Measurements from ENCODE around the gene STX8.
"Not testable (repeated sequence)": the region's sequence is repeated elsewhere in the genome, so short reads cannot be mapped to it uniquely, and the experiment has no call there.

The STX8 gene

GRCh38 chr17:9370467-9370866, 205.2 kb downstream of the STX8 start:
- Histone ChIP-seq H3K27me3 (ENCODE audit: control insufficient read depth, insufficient read depth, low read length) (no peaks in the 10 kb centered on the region), H3K27ac (ENCODE audit: low read depth, low read length) (peak overlapping the region; percentile 42), H3K4me1 (ENCODE audit: control insufficient read depth, insufficient read depth, low read length) (peaks cover 11% of the 10 kb centered on the region), H3K9me3 (ENCODE audit: control insufficient read depth, insufficient read depth, low read length) (no peaks in the 10 kb centered on the region), H3K36me3 (ENCODE audit: control insufficient read depth, insufficient read depth, low read length) (no peaks in the 10 kb centered on the region), H3K9ac (ENCODE audit: low read depth, low read length) (no peak overlapping the region), H3K4me3 (ENCODE audit: low read depth, low read length) (no peak overlapping the region)

GRCh38 chr17:9368631-9369030, 207.0 kb downstream of the STX8 start:
- Histone ChIP-seq H3K27me3 (ENCODE audit: control insufficient read depth, insufficient read depth, low read length) (no peaks in the 10 kb centered on the region), H3K9me3 (ENCODE audit: control insufficient read depth, insufficient read depth, low read length) (no peaks in the 10 kb centered on the region), H3K27ac (ENCODE audit: low read depth, low read length) (no peak overlapping the region), H3K36me3 (ENCODE audit: control insufficient read depth, insufficient read depth, low read length) (no peaks in the 10 kb centered on the region), H3K4me1 (ENCODE audit: control insufficient read depth, insufficient read depth, low read length) (peaks cover 11% of the 10 kb centered on the region), H3K4me3 (ENCODE audit: low read depth, low read length) (no peak overlapping the region), H3K9ac (ENCODE audit: low read depth, low read length) (no peak overlapping the region)

GRCh38 chr17:9367156-9367555, 208.5 kb downstream of the STX8 start:
- no peaks in the 10 kb centered on the region for H3K36me3 ChIP-seq (ENCODE audit: control insufficient read depth, insufficient read depth, low read length)
- H3K9ac ChIP-seq (ENCODE audit: low read depth, low read length) = no peak overlapping the region
- H3K9me3 ChIP-seq (ENCODE audit: control insufficient read depth, insufficient read depth, low read length) = no peaks in the 10 kb centered on the region
- H3K27me3 ChIP-seq (ENCODE audit: control insufficient read depth, insufficient read depth, low read length) = no peaks in the 10 kb centered on the region
- H3K4me1 ChIP-seq (ENCODE audit: control insufficient read depth, insufficient read depth, low read length) = peaks cover 11% of the 10 kb centered on the region
- no peak overlapping the region for H3K4me3 ChIP-seq (ENCODE audit: low read depth, low read length)
- H3K27ac ChIP-seq (ENCODE audit: low read depth, low read length) = no peak overlapping the region

GRCh38 chr17:9364837-9365430, 210.7 kb downstream of the STX8 start:
- no peak overlapping the region for H3K27ac ChIP-seq (ENCODE audit: low read depth, low read length)
- H3K4me1 ChIP-seq (ENCODE audit: control insufficient read depth, insufficient read depth, low read length) = no peaks in the 10 kb centered on the region
- H3K27me3 ChIP-seq (ENCODE audit: control insufficient read depth, insufficient read depth, low read length) = no peaks in the 10 kb centered on the region
- no peaks in the 10 kb centered on the region for H3K36me3 ChIP-seq (ENCODE audit: control insufficient read depth, insufficient read depth, low read length)
- no peak overlapping the region for H3K9ac ChIP-seq (ENCODE audit: low read depth, low read length)
- H3K4me3 ChIP-seq (ENCODE audit: low read depth, low read length) = no peak overlapping the region
- no peaks in the 10 kb centered on the region for H3K9me3 ChIP-seq (ENCODE audit: control insufficient read depth, insufficient read depth, low read length)

- no peaks in the 10 kb centered on the region for H3K4me1 ChIP-seq (ENCODE audit: control insufficient read depth, insufficient read depth, low read length)
- H3K27me3 ChIP-seq (ENCODE audit: control insufficient read depth, insufficient read depth, low read length) = no peaks in the 10 kb centered on the region
- H3K27ac ChIP-seq (ENCODE audit: low read depth, low read length) = no peak overlapping the region
- no peak overlapping the region for H3K4me3 ChIP-seq (ENCODE audit: low read depth, low read length)
- no peaks in the 10 kb centered on the region for H3K9me3 ChIP-seq (ENCODE audit: control insufficient read depth, insufficient read depth, low read length)
- no peak overlapping the region for H3K9ac ChIP-seq (ENCODE audit: low read depth, low read length)
- H3K36me3 ChIP-seq (ENCODE audit: control insufficient read depth, insufficient read depth, low read length) = no peaks in the 10 kb centered on the region
Observed at GRCh38 chr17:9363440-9364350, 211.9 kb downstream of the STX8 start.

GRCh38 chr17:9361188-9361955, 214.2 kb downstream of the STX8 start:
- H3K27me3 ChIP-seq (ENCODE audit: control insufficient read depth, insufficient read depth, low read length) = no peaks in the 10 kb centered on the region
- no peaks in the 10 kb centered on the region for H3K9me3 ChIP-seq (ENCODE audit: control insufficient read depth, insufficient read depth, low read length)
- no peak overlapping the region for H3K27ac ChIP-seq (ENCODE audit: low read depth, low read length)
- no peak overlapping the region for H3K9ac ChIP-seq (ENCODE audit: low read depth, low read length)
- no peak overlapping the region for H3K4me3 ChIP-seq (ENCODE audit: low read depth, low read length)
- H3K4me1 ChIP-seq (ENCODE audit: control insufficient read depth, insufficient read depth, low read length) = no peaks in the 10 kb centered on the region
- no peaks in the 10 kb centered on the region for H3K36me3 ChIP-seq (ENCODE audit: control insufficient read depth, insufficient read depth, low read length)

GRCh38 chr17:9360677-9361081, 214.9 kb downstream of the STX8 start:
- H3K4me1 ChIP-seq (ENCODE audit: control insufficient read depth, insufficient read depth, low read length) = no peaks in the 10 kb centered on the region
- no peaks in the 10 kb centered on the region for H3K9me3 ChIP-seq (ENCODE audit: control insufficient read depth, insufficient read depth, low read length)
- no peaks in the 10 kb centered on the region for H3K36me3 ChIP-seq (ENCODE audit: control insufficient read depth, insufficient read depth, low read length)
- no peak overlapping the region for H3K9ac ChIP-seq (ENCODE audit: low read depth, low read length)
- no peaks in the 10 kb centered on the region for H3K27me3 ChIP-seq (ENCODE audit: control insufficient read depth, insufficient read depth, low read length)
- H3K4me3 ChIP-seq (ENCODE audit: low read depth, low read length) = no peak overlapping the region
- no peak overlapping the region for H3K27ac ChIP-seq (ENCODE audit: low read depth, low read length)

GRCh38 chr17:9356488-9356911, 219.1 kb downstream of the STX8 start:
- no peak overlapping the region for H3K4me3 ChIP-seq (ENCODE audit: low read depth, low read length)
- H3K27ac ChIP-seq (ENCODE audit: low read depth, low read length) = no peak overlapping the region
- H3K9me3 ChIP-seq (ENCODE audit: control insufficient read depth, insufficient read depth, low read length) = no peaks in the 10 kb centered on the region
- H3K9ac ChIP-seq (ENCODE audit: low read depth, low read length) = no peak overlapping the region
- H3K4me1 ChIP-seq (ENCODE audit: control insufficient read depth, insufficient read depth, low read length) = no peaks in the 10 kb centered on the region
- no peaks in the 10 kb centered on the region for H3K27me3 ChIP-seq (ENCODE audit: control insufficient read depth, insufficient read depth, low read length)
- H3K36me3 ChIP-seq (ENCODE audit: control insufficient read depth, insufficient read depth, low read length) = no peaks in the 10 kb centered on the region

- Histone ChIP-seq H3K4me3 (ENCODE audit: low read depth, low read length) (no peak overlapping the region), H3K27ac (ENCODE audit: low read depth, low read length) (no peak overlapping the region)
Observed at GRCh38 chr17:9355846-9356245, 219.8 kb downstream of the STX8 start.

GRCh38 chr17:9355231-9355630, 220.4 kb downstream of the STX8 start:
- H3K9ac ChIP-seq (ENCODE audit: low read depth, low read length); H3K36me3 ChIP-seq (ENCODE audit: control insufficient read depth, insufficient read depth, low read length); H3K4me1 ChIP-seq (ENCODE audit: control insufficient read depth, insufficient read depth, low read length); H3K9me3 ChIP-seq (ENCODE audit: control insufficient read depth, insufficient read depth, low read length); H3K4me3 ChIP-seq (ENCODE audit: low read depth, low read length); H3K27ac ChIP-seq (ENCODE audit: low read depth, low read length); H3K27me3 ChIP-seq (ENCODE audit: control insufficient read depth, insufficient read depth, low read length): not testable (repeated sequence)

More at GRCh38 chr17:9355846-9356245, 219.8 kb downstream of the STX8 start:
- Histone ChIP-seq H3K9ac (ENCODE audit: low read depth, low read length) (no peak overlapping the region), H3K4me1 (ENCODE audit: control insufficient read depth, insufficient read depth, low read length) (no peaks in the 10 kb centered on the region), H3K27me3 (ENCODE audit: control insufficient read depth, insufficient read depth, low read length) (no peaks in the 10 kb centered on the region), H3K36me3 (ENCODE audit: control insufficient read depth, insufficient read depth, low read length) (no peaks in the 10 kb centered on the region), H3K9me3 (ENCODE audit: control insufficient read depth, insufficient read depth, low read length) (no peaks in the 10 kb centered on the region)

GRCh38 chr17:9350080-9350479, 225.5 kb downstream of the STX8 start:
- no peak overlapping the region for H3K9ac ChIP-seq (ENCODE audit: low read depth, low read length)
- no peaks in the 10 kb centered on the region for H3K36me3 ChIP-seq (ENCODE audit: control insufficient read depth, insufficient read depth, low read length)
- no peaks in the 10 kb centered on the region for H3K9me3 ChIP-seq (ENCODE audit: control insufficient read depth, insufficient read depth, low read length)
- no peaks in the 10 kb centered on the region for H3K27me3 ChIP-seq (ENCODE audit: control insufficient read depth, insufficient read depth, low read length)
- no peak overlapping the region for H3K27ac ChIP-seq (ENCODE audit: low read depth, low read length)
- no peaks in the 10 kb centered on the region for H3K4me1 ChIP-seq (ENCODE audit: control insufficient read depth, insufficient read depth, low read length)
- H3K4me3 ChIP-seq (ENCODE audit: low read depth, low read length) = no peak overlapping the region
